ENCODE results near the gene ZBTB2. TPM values are rescaled to one million over a fixed set of nuclear protein-coding genes. Genes with fewer than 3 reads are reported as not detected.
"Not testable (repeated sequence)": the region's sequence is repeated elsewhere in the genome, so short reads cannot be mapped to it uniquely, and the experiment has no call there.

Gene ZBTB2
- total RNA-seq, 1 donor, result 10.8 TPM

- no peak overlapping the region for H3K4me3 ChIP-seq (ENCODE audit: low read depth, low read length)
- DNase-seq (ENCODE audit: low read depth), result no peak
- no peak for TF ChIP-seq CTCF (IDR thresholded peaks at IDR 0.05; ENCODE audit: insufficient read depth, low read depth, low read length)
Measured at GRCh38 chr6:151317995-151318365, 73.4 kb downstream of the ZBTB2 start.

DNA sequence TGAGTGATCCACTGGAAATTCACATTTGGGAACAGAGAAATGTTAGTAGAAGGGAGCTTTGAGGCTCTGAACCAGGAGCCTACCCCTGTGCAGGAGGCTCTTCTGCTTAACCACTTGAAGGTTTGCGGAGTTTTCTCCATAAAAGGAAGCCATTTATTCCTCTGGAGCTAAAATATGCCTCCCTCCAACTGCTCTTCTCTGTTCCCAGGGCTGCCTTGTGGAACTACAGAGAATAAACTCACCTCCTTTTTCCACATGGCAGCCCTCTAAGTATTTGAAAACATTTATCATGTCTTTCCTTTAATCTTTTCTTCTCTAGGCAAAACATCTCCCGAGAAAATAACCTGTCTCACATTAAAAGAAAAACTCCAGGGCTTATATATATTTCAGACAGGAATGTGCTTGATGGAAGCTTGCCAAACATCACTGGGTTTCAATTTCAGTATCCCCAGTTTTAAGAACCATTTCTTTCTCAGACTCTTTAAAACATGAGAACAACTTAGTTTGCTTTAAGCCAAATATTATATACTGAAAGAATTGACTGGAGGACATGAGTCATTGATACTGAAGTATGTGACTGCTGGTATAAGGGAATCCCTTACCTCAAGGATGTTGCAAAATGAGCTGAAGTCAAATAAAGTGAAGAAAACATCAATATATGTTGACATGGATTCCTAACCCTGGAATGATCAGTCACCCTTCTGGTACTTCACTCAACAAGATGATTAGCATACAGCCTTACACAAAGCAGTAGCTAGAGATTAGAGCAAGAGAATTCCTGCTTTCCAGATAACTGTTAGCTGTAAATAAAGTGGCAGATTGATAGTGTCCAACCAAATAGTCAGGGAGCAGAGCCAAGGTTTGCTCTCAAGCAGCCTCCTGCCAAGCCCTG is 74.0 kb downstream of the ZBTB2 start:
- no peak for TF ChIP-seq CTCF (IDR thresholded peaks at IDR 0.05; ENCODE audit: insufficient read depth, low read depth, low read length)
- DNase-seq (ENCODE audit: low read depth), result peak; percentile 90
- H3K4me3 ChIP-seq (ENCODE audit: low read depth, low read length), result no peak overlapping the region

DNA sequence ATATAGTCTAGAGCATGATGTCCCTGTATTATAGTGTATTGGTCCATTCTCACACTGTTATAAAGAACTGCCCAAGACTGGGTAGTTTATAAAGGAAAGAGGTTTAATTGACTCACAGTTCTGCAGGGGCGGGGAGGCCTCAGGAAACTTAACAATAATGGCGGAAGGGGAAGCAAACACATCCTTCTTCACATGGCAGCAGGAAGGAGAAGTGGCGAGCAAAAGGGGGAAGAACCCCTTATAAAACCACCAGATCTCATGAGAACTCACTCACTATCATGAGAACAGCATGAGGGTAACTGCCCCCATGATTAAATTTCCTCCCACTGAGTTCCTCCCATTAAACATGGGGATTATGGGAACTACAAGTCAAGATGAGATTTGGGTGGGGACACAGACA is 75.7 kb downstream of the ZBTB2 start:
- DNase-seq (ENCODE audit: low read depth); H3K4me3 ChIP-seq (ENCODE audit: low read depth, low read length): not testable (repeated sequence)

Small RNA genes lying within 50 kb of the gene (small RNA-seq; reads per million reads assigned to genes)
- gene RF00019, result not detected

Other genes starting within 250 kb of the ZBTB2 start
- gene AKAP12, start 151.6 kb downstream of the ZBTB2 start, total RNA-seq, result 99.5 and 123 TPM in 2 replicates
- 30.0 and 30.7 TPM in 2 replicates for gene RMND1, start 60.6 kb upstream of the ZBTB2 start, total RNA-seq
- 1.6 and 3.9 TPM in 2 replicates for gene CCDC170, start 102.5 kb upstream of the ZBTB2 start, total RNA-seq